Pancreas (tissue), 10 donors: ENCODE data around the gene TMEM212. TPM values are rescaled to one million over a fixed set of nuclear protein-coding genes. Genes with fewer than 3 reads are reported as not detected.

Experiments used
- ATAC-seq, 4 donors: fragments of 200-7000 bp; cut with Tn5 transposase; one replicate each; pipeline versions ENCODE4 v1.8.0 to v1.9.1; 2020; ENCODE audit warnings: mild to moderate bottlenecking in 4 of 4, moderate library complexity in 4 of 4
- DNase-seq, 6 donors: peaks; one replicate each; pipeline ENCODE4 v3.0.0-alpha.2; 2020
- FAIRE-seq: peaks from 2 replicates; lab custom pipeline; 2012; peaks lifted over from hg19 to GRCh38; lab: Jason Lieb, UNC
- H3K27ac ChIP-seq, 4 donors: fragments of 200-600 bp; sonication (generic); 1 replicate in 3 of 4; 2 replicates in 1 of 4; pipeline versions ENCODE4 v1.5.0 to v1.8.0; 2020
- H3K27me3 ChIP-seq, 4 donors: fragments of 200-600 bp; one replicate each; pipeline ENCODE4 v1.8.0; 2021
- H3K36me3 ChIP-seq, 3 donors: fragments of 200-600 bp; sonication (generic) in 1 of 3; one replicate each; pipeline versions ENCODE4 v1.5.0 to v1.8.0; 2020 to 2021
- H3K4me1 ChIP-seq, 3 donors: fragments of 200-600 bp; one replicate each; pipeline ENCODE4 v1.8.0; 2021
- H3K4me3 ChIP-seq, 4 donors: fragments of 200-600 bp; sonication (generic) in 2 of 4; one replicate each; pipeline versions ENCODE4 v1.5.0 to v1.8.0; 2020 to 2021
- H3K9me3 ChIP-seq, 4 donors: fragments of 200-600 bp; one replicate each; pipeline ENCODE4 v1.8.0; 2021
- CTCF ChIP-seq, 4 donors: fragments of 200-600 bp; sonication (generic) in 3 of 4; IDR thresholded peaks; one replicate each; pipeline versions ENCODE4 v1.5.0 to v1.8.0; 2021; ENCODE audit warnings: antibody characterized with exemption in 4 of 4
- WGBS, 2 donors: extraction: QIAGEN DNeasy Blood & Tissue Kit; methylation state at CpG; one replicate each; pipeline ENCODE4 v1.1.7; 2013; 5-methylcytosine and 5-hydroxymethylcytosine counted together
- intact Hi-C, 3 donors: fragments of 100-400 bp; cut with DNase I; formaldehyde crosslinking; loops; one replicate each; pipeline versions ENCODE4 v1.11.1 to v1.14.2; 2022
- polyA plus RNA-seq, 2 donors: library from polyadenylated mRNA; stranded (reverse); fragments of 200-250 nt; gene quantifications; one replicate each; pipeline ENCODE4 v1.2.3, GENCODE V29; 2013
- total RNA-seq, 6 donors: library from RNA; stranded (reverse); fragmentation: NEBNext Ultra II Directional in 4 of 6; extraction: Animal tissue kit (Norgen Biotek cat#: 25700) in 4 of 6; gene quantifications; one replicate each; pipeline versions ENCODE4 v1.2.1 to v1.2.4, GENCODE V29; 2021 to 2023
- donor health status: healthy with polysubstance abuse.
- donor health status: DM: no; HTN: no; CAD: no; lungs with moderate emphysema.
- donor health status: DM: no; HTN: no; CAD: no.
- donor health status: control.
- donor health status: control.
- donor health status: Bipolar disorder and iron deficiency.
- donor health status: DM: yes; HTN: yes; CAD: no.
- donor health status: DM: no; HTN: no; CAD: no.
- donor health status: DM: no; HTN: no; CAD: no.
- donor health status: DM: yes; HTN: yes; CAD: no.

TMEM212 gene
- total and polyA plus RNA-seq, 8 donors: not detected

GRCh38 chr3:171836855-171837254 lies 6.3 kb upstream of the TMEM212 start:
- Histone ChIP-seq H3K36me3 (no peaks in the 10 kb centered on the region), H3K27ac (no peak overlapping the region), H3K4me3 (no peak overlapping the region), H3K4me1 (peaks cover 15 to 43% (median 35%) of the 10 kb centered on the region in 3 donors), H3K27me3 (no peaks in the 10 kb centered on the region), H3K9me3 (no peaks in the 10 kb centered on the region)
- DNase-seq (no peak), FAIRE-seq (no peak), ATAC-seq (no peak)
- no peak for TF ChIP-seq CTCF (IDR thresholded peaks at IDR 0.05)
- intact Hi-C loops: no loop called here
- 91% methylated on average over 3 of the region's 3 CpGs for WGBS, 2 donors

- DNase-seq (no peak), FAIRE-seq (no peak), ATAC-seq (no peak)
- H3K27me3 ChIP-seq: no peaks in the 10 kb centered on the region
- TF ChIP-seq CTCF (IDR thresholded peaks at IDR 0.05): no peak
- no peak overlapping the region for H3K27ac ChIP-seq
- H3K4me1 ChIP-seq: peaks cover 15 to 46% (median 35%) of the 10 kb centered on the region in 3 donors
- H3K4me3 ChIP-seq: no peak overlapping the region
- no peaks in the 10 kb centered on the region for H3K9me3 ChIP-seq
- H3K36me3 ChIP-seq: no peaks in the 10 kb centered on the region
- intact Hi-C loops: no loop called here
These were observed 5.5 kb upstream of the TMEM212 start for GRCh38 chr3:171837698-171838097.

- ATAC-seq (peak in 1 of 4 donors; percentile 49), FAIRE-seq (no peak), DNase-seq (no peak)
- H3K36me3 ChIP-seq: no peaks in the 10 kb centered on the region
- no peaks in the 10 kb centered on the region for H3K9me3 ChIP-seq
- no peak for TF ChIP-seq CTCF (IDR thresholded peaks at IDR 0.05)
- H3K27me3 ChIP-seq: no peaks in the 10 kb centered on the region
- WGBS, 2 donors: 45 to 49% methylated on average over 6 of the region's 6 CpGs
- intact Hi-C loops: no loop called here
- peak overlapping the region in 1 of 4 donors; percentile 21 for H3K27ac ChIP-seq
- peaks cover 15 to 43% (median 34%) of the 10 kb centered on the region in 3 donors for H3K4me1 ChIP-seq
- H3K4me3 ChIP-seq: no peak overlapping the region
These were observed 4.9 kb upstream of the TMEM212 start for GRCh38 chr3:171838218-171838720.

GRCh38 chr3:171839270-171839669 lies 3.9 kb upstream of the TMEM212 start:
- FAIRE-seq: no peak
- no peak for ATAC-seq
- Histone ChIP-seq H3K27me3 (no peaks in the 10 kb centered on the region), H3K4me1 (peaks cover 11 to 33% (median 24%) of the 10 kb centered on the region in 3 donors), H3K9me3 (no peaks in the 10 kb centered on the region), H3K27ac (no peak overlapping the region), H3K36me3 (no peaks in the 10 kb centered on the region), H3K4me3 (no peak overlapping the region)
- no peak for DNase-seq
- TF ChIP-seq CTCF (IDR thresholded peaks at IDR 0.05): no peak
- WGBS, 2 donors: 68 to 84% methylated on average over 2 of the region's 2 CpGs
- intact Hi-C loops: no loop called here

GRCh38 chr3:171840445-171840810 lies 2.7 kb upstream of the TMEM212 start:
- H3K4me3 ChIP-seq: no peak overlapping the region
- H3K36me3 ChIP-seq: no peaks in the 10 kb centered on the region
- H3K4me1 ChIP-seq: peaks cover 6 to 24% (median 17%) of the 10 kb centered on the region in 3 donors
- no peak for TF ChIP-seq CTCF (IDR thresholded peaks at IDR 0.05)
- H3K9me3 ChIP-seq: no peaks in the 10 kb centered on the region
- intact Hi-C loops: no loop called here
- WGBS, 2 donors: 92 to 95% methylated on average over 2 of the region's 2 CpGs
- FAIRE-seq: no peak
- DNase-seq: no peak
- H3K27ac ChIP-seq: peak overlapping the region in 1 of 4 donors; percentile 34
- ATAC-seq: no peak
- H3K27me3 ChIP-seq: no peaks in the 10 kb centered on the region
